Lower leg skin (tissue), 4 donors: ENCODE measurements around the gene NEDD4L. TPM values are rescaled to one million over a fixed set of nuclear protein-coding genes. Genes with fewer than 3 reads are reported as not detected.

Experiments
- DNase-seq, 2 donors: peaks; one replicate each; pipeline ENCODE4 v3.0.0-alpha.2; 2019; ENCODE audit warnings: low spot score in 2 of 2
- H3K4me3 ChIP-seq: fragments of 200-600 bp; sonication (generic); 2 replicates; pipeline ENCODE4 v1.5.1; 2017; ENCODE audit warnings: mild to moderate bottlenecking, low read depth; ENCODE audit not compliant: poor library complexity, severe bottlenecking
- POLR2A ChIP-seq, 2 donors: fragments of 450-650 bp; IDR thresholded peaks; one replicate each; pipeline ENCODE4 v1.6.1; 2016 to 2017; ENCODE audit warnings: antibody characterized with exemption in 2 of 2, mild to moderate bottlenecking in 1 of 2, moderate library complexity in 1 of 2
- WGBS, 2 donors: methylation state at CpG; one replicate each; pipeline ENCODE4 v1.1.5; 2018; 5-methylcytosine and 5-hydroxymethylcytosine counted together
- intact Hi-C: fragments of 100-400 bp; cut with DNase I; formaldehyde crosslinking; loops from one replicate; pipeline ENCODE4 v1.15.0; 2023; ENCODE audit warnings: low total_unique reads
- total RNA-seq, 4 donors: library from RNA; depleted of rRNA; stranded (reverse); fragments of >200 nt; gene quantifications; one replicate each; pipeline ENCODE4 v1.1.0, GENCODE V29; 2016
- TF ChIP-seq, protein P1 (sequence below), 3 donors: fragments of 450-650 bp; IDR thresholded peaks; one replicate each; pipeline ENCODE4 v1.5.1; 2016; ENCODE audit warnings: antibody characterized with exemption in 3 of 3, mild to moderate bottlenecking in 3 of 3, moderate library complexity in 2 of 3

NEDD4L gene
- total RNA-seq, 4 donors from 2014 or later = 22.9 to 127 (median 35.0) TPM

DNA sequence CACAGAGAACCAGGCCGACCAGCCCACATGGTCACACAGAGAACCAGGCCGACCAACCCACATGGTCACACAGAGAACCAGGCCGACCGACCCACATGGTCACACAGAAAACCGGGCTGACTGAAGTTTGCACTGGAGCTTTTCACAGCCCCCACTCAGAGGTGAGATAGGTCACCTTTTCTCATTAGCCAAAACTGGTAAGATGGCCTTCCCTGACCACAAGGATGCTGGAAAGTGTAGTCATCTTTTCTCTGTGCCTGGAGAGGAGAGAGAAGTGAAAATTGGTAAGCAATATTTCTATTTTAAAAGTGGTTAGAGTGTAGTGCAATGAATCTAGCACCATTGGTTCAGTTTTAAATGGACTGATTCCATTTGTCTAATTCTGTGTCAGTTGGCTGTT, 247.1 kb downstream of the NEDD4L start:
- 95 to 98% methylated on average over 4 to 5 of the region's 5 CpGs for WGBS, 2 donors
- H3K4me3 ChIP-seq = no peak overlapping the region
- TF ChIP-seq, protein P1, sequence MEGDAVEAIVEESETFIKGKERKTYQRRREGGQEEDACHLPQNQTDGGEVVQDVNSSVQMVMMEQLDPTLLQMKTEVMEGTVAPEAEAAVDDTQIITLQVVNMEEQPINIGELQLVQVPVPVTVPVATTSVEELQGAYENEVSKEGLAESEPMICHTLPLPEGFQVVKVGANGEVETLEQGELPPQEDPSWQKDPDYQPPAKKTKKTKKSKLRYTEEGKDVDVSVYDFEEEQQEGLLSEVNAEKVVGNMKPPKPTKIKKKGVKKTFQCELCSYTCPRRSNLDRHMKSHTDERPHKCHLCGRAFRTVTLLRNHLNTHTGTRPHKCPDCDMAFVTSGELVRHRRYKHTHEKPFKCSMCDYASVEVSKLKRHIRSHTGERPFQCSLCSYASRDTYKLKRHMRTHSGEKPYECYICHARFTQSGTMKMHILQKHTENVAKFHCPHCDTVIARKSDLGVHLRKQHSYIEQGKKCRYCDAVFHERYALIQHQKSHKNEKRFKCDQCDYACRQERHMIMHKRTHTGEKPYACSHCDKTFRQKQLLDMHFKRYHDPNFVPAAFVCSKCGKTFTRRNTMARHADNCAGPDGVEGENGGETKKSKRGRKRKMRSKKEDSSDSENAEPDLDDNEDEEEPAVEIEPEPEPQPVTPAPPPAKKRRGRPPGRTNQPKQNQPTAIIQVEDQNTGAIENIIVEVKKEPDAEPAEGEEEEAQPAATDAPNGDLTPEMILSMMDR (IDR thresholded peaks at IDR 0.05) = no peak
- DNase-seq = no peak
- intact Hi-C loops = no loop called here

DNA sequence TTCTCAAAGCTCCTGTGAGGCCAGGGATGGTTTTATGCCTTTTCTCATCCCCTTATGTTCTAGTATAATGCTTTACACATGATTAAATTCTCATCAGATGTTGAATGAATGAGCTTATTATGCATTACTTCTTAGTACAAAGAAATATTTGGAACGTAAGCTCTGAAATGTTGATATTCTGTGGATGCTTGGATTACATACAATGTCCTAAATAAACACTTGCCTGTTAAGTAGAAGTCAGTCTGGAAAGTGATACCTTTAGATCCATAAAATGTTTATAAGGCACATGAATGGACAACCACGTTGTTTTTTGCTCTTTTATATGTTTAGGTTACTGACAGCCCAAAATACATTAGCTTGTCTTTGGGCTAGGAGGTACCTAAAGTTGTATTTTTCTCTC, 248.6 kb downstream of the NEDD4L start:
- H3K4me3 ChIP-seq = no peak overlapping the region
- intact Hi-C loops = no loop called here
- no peak for DNase-seq
- 73 to 78% methylated on average over 2 of the region's 2 CpGs for WGBS, 2 donors
- TF ChIP-seq, protein P1 (IDR thresholded peaks at IDR 0.05) = no peak
- TF ChIP-seq POLR2A (IDR thresholded peaks at IDR 0.05) = no peak

- DNase-seq = no peak
- no peak overlapping the region for H3K4me3 ChIP-seq
- intact Hi-C loops = no loop called here
- 48 to 63% methylated on average over 4 of the region's 4 CpGs for WGBS, 2 donors
- TF ChIP-seq, protein P1 (IDR thresholded peaks at IDR 0.05) = no peak
- no peak for TF ChIP-seq POLR2A (IDR thresholded peaks at IDR 0.05)
Measured at GRCh38 chr18:58297198-58297597, 253.2 kb downstream of the NEDD4L start.

DNA sequence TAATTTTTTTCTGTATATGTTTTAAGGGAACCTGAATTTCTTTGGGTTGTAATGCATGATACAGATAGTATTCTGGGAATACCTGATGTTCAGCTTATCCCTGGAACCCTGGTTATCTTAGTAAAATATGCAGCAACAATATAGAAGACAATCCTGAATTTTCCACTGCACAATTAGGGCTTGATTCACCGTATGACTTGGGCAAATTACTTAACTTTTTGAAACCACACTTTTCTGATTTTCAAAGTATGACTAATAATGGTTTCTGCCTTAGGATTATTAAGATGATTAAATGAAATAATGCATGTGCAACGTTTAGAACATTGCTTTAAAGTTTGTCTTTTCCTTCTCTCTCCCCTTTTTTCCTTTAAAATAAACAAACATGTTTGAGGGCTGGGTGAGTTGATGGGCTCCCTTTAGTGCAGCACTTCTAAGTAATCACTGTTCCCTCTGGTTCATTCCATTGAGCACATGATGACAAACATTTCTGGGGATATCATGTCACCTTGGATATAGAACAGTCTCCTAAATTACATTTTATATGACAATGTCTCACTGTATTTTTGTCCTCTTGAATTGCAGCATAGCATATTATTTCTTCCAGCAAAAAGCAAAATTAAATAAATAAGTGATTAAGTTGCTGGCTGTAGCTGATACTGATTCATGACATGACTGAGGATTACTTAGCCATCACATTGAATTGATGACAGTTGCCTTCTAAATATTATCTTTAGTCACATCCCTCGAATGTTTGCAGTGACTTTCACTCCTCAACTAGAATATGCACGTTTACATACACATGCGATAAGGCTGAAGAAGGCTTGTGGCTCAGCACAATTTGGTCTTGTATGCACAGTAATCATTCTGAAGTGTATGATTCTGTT, 254.5 kb downstream of the NEDD4L start:
- no peak for DNase-seq
- H3K4me3 ChIP-seq = no peak overlapping the region
- WGBS, 2 donors = 55 to 66% methylated on average over 5 of the region's 5 CpGs
- intact Hi-C loops = no loop called here
- no peak for TF ChIP-seq POLR2A (IDR thresholded peaks at IDR 0.05)
- TF ChIP-seq, protein P1 (IDR thresholded peaks at IDR 0.05) = no peak

GRCh38 chr18:58299135-58299473, 255.1 kb downstream of the NEDD4L start:
- 76 to 80% methylated on average over 4 of the region's 4 CpGs for whole genome bisulfite sequencing, 2 donors
- intact Hi-C loops = no loop called here
- no peak for DNase-seq
- TF ChIP-seq, protein P1 (IDR thresholded peaks at IDR 0.05) = no peak
- H3K4me3 ChIP-seq = no peak overlapping the region

GRCh38 chr18:58299936-58300335, 255.9 kb downstream of the NEDD4L start:
- no peak overlapping the region for H3K4me3 ChIP-seq
- intact Hi-C loops = loop anchor here (2.0 kb wide), 1 partner anchor 53 kb away; no protein-coding TSS in a partner anchor
- no peak for DNase-seq
- WGBS, 2 donors = 13 to 16% methylated on average over 1 of the region's 1 CpG
- TF ChIP-seq, protein P1 (IDR thresholded peaks at IDR 0.05) = no peak
- no peak for TF ChIP-seq POLR2A (IDR thresholded peaks at IDR 0.05)
